Measurements from ENCODE around the gene RBM15. TPM values are rescaled to one million over a fixed set of nuclear protein-coding genes. Genes with fewer than 3 reads are reported as not detected.
A peak's percentile ranks its signal among the peaks of the same experiment; 100 is the strongest.

Gene RBM15
- total RNA-seq, 1 experiment from 2014 or later, result 101 TPM

- no peak within 1 kb of the TSS for H2AFZ ChIP-seq (ENCODE audit: low read length)
Measured at GRCh38 chr1:110390692-110391245, 51.6 kb downstream of the RBM15 start, which contains the start of gene SLC16A4. Gene SLC16A4, minus strand, starts transcription at chr1:110391026. Its CDS starts 1,703 bp downstream, at chr1:110389323.

DNA sequence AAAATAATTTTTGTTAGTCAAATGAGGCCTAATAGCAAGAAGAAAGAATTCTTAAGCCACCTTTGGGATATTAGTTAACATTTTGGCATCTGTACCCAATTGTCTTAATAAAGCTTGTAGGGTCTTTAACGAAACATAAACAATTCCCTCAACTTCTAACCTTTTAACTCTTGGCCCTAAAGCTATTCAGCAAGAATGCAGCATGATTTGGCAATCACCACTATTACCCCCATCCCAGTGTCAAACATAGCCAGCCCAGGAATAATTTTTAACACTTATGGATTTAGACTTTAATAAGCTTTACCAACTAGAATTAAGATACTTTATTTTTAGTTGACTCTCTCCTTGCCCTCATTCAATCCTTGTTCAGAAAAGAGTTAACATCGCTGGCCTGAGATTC, 54.1 kb downstream of the RBM15 start:
- H3K27me3 ChIP-seq (ENCODE audit: low read length), result no peaks in the 10 kb centered on the region
- H2AFZ ChIP-seq (ENCODE audit: low read length), result no peak overlapping the region
- no peak for DNase-seq
- no peaks in the 10 kb centered on the region for H3K9me2 ChIP-seq (replicated peaks; ENCODE audit: insufficient read depth, low read length)
- H3K79me2 ChIP-seq (ENCODE audit: low read length), result peaks cover 26% of the 10 kb centered on the region
- no peak overlapping the region for H3K4me2 ChIP-seq (ENCODE audit: low read depth, low read length, poor library complexity, severe bottlenecking)
- peaks cover 53% of the 10 kb centered on the region for H3K4me1 ChIP-seq (ENCODE audit: low read length)
- H3K36me3 ChIP-seq (ENCODE audit: insufficient read depth, low read length), result peaks cover 38% of the 10 kb centered on the region
- no peak overlapping the region for H3K4me3 ChIP-seq (ENCODE audit: low read length)
- H4K20me1 ChIP-seq (ENCODE audit: insufficient read depth, low read depth, low read length), result no peaks in the 10 kb centered on the region
- no peaks in the 10 kb centered on the region for H3K9me3 ChIP-seq (ENCODE audit: low read length)
- H3K9ac ChIP-seq (ENCODE audit: low read length), result no peak overlapping the region
- peak overlapping the region; percentile 99 for H3K27ac ChIP-seq (ENCODE audit: low read length)

More at GRCh38 chr1:110390692-110391245, 51.6 kb downstream of the RBM15 start, which contains the start of gene SLC16A4:
- peaks cover 45% of the 10 kb centered on the region for H3K36me3 ChIP-seq (ENCODE audit: insufficient read depth, low read length)
- peak; percentile 72 for DNase-seq
- no peaks in the 10 kb centered on the region for H3K9me2 ChIP-seq (replicated peaks; ENCODE audit: insufficient read depth, low read length)
- H3K27ac ChIP-seq (ENCODE audit: low read length), result peak within 1 kb of the TSS; percentile 99
- peaks cover 78% of the 10 kb centered on the region for H3K4me1 ChIP-seq (ENCODE audit: low read length)
- H4K20me1 ChIP-seq (ENCODE audit: insufficient read depth, low read depth, low read length), result no peaks in the 10 kb centered on the region
- peak within 1 kb of the TSS; percentile 75 for H3K4me2 ChIP-seq (ENCODE audit: low read depth, low read length, poor library complexity, severe bottlenecking)
- H3K79me2 ChIP-seq (ENCODE audit: low read length), result peaks cover 33% of the 10 kb centered on the region
- no peaks in the 10 kb centered on the region for H3K9me3 ChIP-seq (ENCODE audit: low read length)
- H3K9ac ChIP-seq (ENCODE audit: low read length), result peak within 1 kb of the TSS; percentile 63
- H3K27me3 ChIP-seq (ENCODE audit: low read length), result no peaks in the 10 kb centered on the region
- peak within 1 kb of the TSS; percentile 64 for H3K4me3 ChIP-seq (ENCODE audit: low read length)

GRCh38 chr1:110393691-110394492, 54.7 kb downstream of the RBM15 start:
- Histone ChIP-seq H3K36me3 (ENCODE audit: insufficient read depth, low read length) (peaks cover 34% of the 10 kb centered on the region), H3K9me2 (replicated peaks; ENCODE audit: insufficient read depth, low read length) (no peaks in the 10 kb centered on the region), H3K4me3 (ENCODE audit: low read length) (no peak overlapping the region), H3K27ac (ENCODE audit: low read length) (peak overlapping the region; percentile 99), H3K9ac (ENCODE audit: low read length) (no peak overlapping the region), H3K9me3 (ENCODE audit: low read length) (no peaks in the 10 kb centered on the region), H3K79me2 (ENCODE audit: low read length) (peaks cover 20% of the 10 kb centered on the region), H3K27me3 (ENCODE audit: low read length) (no peaks in the 10 kb centered on the region), H4K20me1 (ENCODE audit: insufficient read depth, low read depth, low read length) (no peaks in the 10 kb centered on the region), H2AFZ (ENCODE audit: low read length) (no peak overlapping the region), H3K4me2 (ENCODE audit: low read depth, low read length, poor library complexity, severe bottlenecking) (no peak overlapping the region), H3K4me1 (ENCODE audit: low read length) (peaks cover 47% of the 10 kb centered on the region)
- no peak for DNase-seq

- Histone ChIP-seq H3K4me3 (ENCODE audit: low read length) (no peak overlapping the region), H3K9me3 (ENCODE audit: low read length) (no peaks in the 10 kb centered on the region), H3K4me1 (ENCODE audit: low read length) (peaks cover 42% of the 10 kb centered on the region), H3K4me2 (ENCODE audit: low read depth, low read length, poor library complexity, severe bottlenecking) (no peak overlapping the region), H3K27me3 (ENCODE audit: low read length) (no peaks in the 10 kb centered on the region), H2AFZ (ENCODE audit: low read length) (no peak overlapping the region), H3K36me3 (ENCODE audit: insufficient read depth, low read length) (peaks cover 32% of the 10 kb centered on the region), H3K9me2 (replicated peaks; ENCODE audit: insufficient read depth, low read length) (no peaks in the 10 kb centered on the region), H3K27ac (ENCODE audit: low read length) (peak overlapping the region; percentile 99), H3K79me2 (ENCODE audit: low read length) (peaks cover 14% of the 10 kb centered on the region), H4K20me1 (ENCODE audit: insufficient read depth, low read depth, low read length) (no peaks in the 10 kb centered on the region), H3K9ac (ENCODE audit: low read length) (no peak overlapping the region)
- no peak for DNase-seq
Measured at GRCh38 chr1:110394493-110394820, 55.3 kb downstream of the RBM15 start.

Other genes with a start within 250 kb of the RBM15 start
- gene UBL4B, start 226.9 kb upstream of the RBM15 start, total RNA-seq (2014; rRNA removed; shearing (Covaris generic); ENCODE audit: low replicate concordance), result 0.19 and 0.47 TPM in 2 replicates
- not detected in 2 replicates for gene SLC6A17, start 188.9 kb upstream of the RBM15 start, total RNA-seq (2014; rRNA removed; shearing (Covaris generic); ENCODE audit: low replicate concordance)
- gene KCNC4, start 129.1 kb upstream of the RBM15 start, total RNA-seq (2014; rRNA removed; shearing (Covaris generic); ENCODE audit: low replicate concordance), result 1.5 and 1.6 TPM in 2 replicates
- gene SLC16A4, start 51.6 kb downstream of the RBM15 start, total RNA-seq (2014; rRNA removed; shearing (Covaris generic); ENCODE audit: low replicate concordance), result 51.4 and 116 TPM in 2 replicates
- gene LAMTOR5, start 68.3 kb downstream of the RBM15 start, total RNA-seq (2014; rRNA removed; shearing (Covaris generic); ENCODE audit: low replicate concordance), result 352 and 401 TPM in 2 replicates
- gene PROK1, start 111.8 kb downstream of the RBM15 start, total RNA-seq (2014; rRNA removed; shearing (Covaris generic); ENCODE audit: low replicate concordance), result not detected in 2 replicates
- not detected in 2 replicates for gene KCNA10, start 179.8 kb downstream of the RBM15 start, total RNA-seq (2014; rRNA removed; shearing (Covaris generic); ENCODE audit: low replicate concordance)

All from Karpas-422 (cell line).